NCI-H1436 (cell line): Measurements from ENCODE around the gene TMEM129.

ENCODE experiments used
- DNase-seq: peaks from one replicate; lab custom pipeline; 2025; lab: John Stamatoyannopoulos, UW

TMEM129 gene

GRCh38 chr4:1669270-1669669 lies 51.9 kb downstream of the TMEM129 start:
- DNase-seq: no peak

GRCh38 chr4:1668488-1668840 lies 52.7 kb downstream of the TMEM129 start:
- no peak for DNase-seq

GRCh38 chr4:1667273-1667672 lies 53.9 kb downstream of the TMEM129 start:
- DNase-seq: no peak

GRCh38 chr4:1666391-1666790 lies 54.7 kb downstream of the TMEM129 start:
- no peak for DNase-seq
